NCI-H2196 (cell line): ENCODE measurements around the gene CCL19.
A peak's percentile ranks its signal among the peaks of the same experiment; 100 is the strongest.

Source experiments
- DNase-seq: peaks from one replicate; lab custom pipeline; 2025; ENCODE audit not compliant: unreplicated experiment; lab: John Stamatoyannopoulos, UW

CCL19 gene

DNA sequence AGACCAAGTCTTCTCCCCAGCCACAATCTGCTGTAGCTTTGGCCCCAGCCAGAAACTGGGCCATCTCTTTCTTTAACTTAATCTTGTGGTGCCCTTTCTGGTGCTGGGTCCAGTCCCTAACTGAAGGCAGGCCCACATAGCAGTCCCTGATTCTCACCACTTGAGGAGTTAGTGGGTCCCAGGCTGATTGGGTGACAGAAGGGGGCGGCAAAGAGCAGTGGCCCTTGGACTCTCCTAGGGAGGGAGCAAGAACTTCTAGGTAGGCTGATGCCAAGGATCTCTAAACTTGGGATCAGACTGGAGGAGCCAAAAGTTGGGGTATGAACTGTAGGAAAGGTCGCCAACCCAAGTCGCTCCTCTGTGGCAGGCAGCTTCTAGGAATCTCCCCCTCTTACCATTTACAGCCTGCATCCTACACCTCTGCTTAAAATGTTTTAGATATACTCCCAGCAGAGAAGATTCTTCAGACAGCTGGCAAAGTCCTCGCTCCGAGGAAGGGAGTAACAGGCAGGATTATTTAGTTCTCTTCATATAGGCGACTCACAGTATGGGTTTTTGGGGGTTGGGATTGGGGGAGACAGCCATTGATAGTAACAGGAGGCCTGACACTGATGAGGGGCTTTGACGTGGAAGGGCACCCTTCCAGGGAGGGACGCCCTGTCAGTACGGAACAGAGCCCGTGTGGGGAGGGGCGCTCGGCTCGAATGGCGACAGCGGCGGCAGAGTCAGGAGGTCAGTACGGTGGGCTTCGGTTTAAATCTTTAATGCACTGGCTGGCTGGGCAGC lies 26.6 kb downstream of the CCL19 start:
- peak; percentile 36 for DNase-seq

- DNase-seq: no peak
These were observed 27.8 kb downstream of the CCL19 start for GRCh38 chr9:34663303-34663605.

- no peak for DNase-seq
These were observed 28.4 kb downstream of the CCL19 start, which contains the start of gene CCL27 for GRCh38 chr9:34662526-34663302. Gene CCL27 (minus strand): TSS chr9:34662657. CDS start chr9:34662633, 24 bp downstream.

- peak; percentile 81 for DNase-seq
These were observed 31.4 kb downstream of the CCL19 start for GRCh38 chr9:34659592-34660253.

DNA sequence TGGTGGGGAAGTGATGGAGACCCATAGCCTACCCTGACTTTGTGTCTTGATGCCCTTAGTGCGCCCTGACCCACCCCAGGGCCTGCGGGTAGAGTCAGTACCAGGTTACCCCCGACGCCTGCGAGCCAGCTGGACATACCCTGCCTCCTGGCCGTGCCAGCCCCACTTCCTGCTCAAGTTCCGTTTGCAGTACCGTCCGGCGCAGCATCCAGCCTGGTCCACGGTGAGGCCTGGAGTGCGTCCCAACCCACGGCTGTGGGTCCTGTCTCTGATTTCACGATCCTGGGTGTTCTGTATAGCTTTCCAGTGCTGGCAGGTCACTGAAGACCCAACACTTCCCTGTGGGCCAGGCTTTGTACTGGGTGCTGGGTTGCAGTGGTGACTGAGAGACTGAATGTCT lies 32.6 kb downstream of the CCL19 start:
- no peak for DNase-seq

GRCh38 chr9:34656992-34657391 lies 34.1 kb downstream of the CCL19 start:
- no peak for DNase-seq

- no peak for DNase-seq
These were observed 35.7 kb downstream of the CCL19 start for GRCh38 chr9:34655394-34655793.

GRCh38 chr9:34654323-34655051 lies 36.6 kb downstream of the CCL19 start:
- peak; percentile 65 for DNase-seq

DNA sequence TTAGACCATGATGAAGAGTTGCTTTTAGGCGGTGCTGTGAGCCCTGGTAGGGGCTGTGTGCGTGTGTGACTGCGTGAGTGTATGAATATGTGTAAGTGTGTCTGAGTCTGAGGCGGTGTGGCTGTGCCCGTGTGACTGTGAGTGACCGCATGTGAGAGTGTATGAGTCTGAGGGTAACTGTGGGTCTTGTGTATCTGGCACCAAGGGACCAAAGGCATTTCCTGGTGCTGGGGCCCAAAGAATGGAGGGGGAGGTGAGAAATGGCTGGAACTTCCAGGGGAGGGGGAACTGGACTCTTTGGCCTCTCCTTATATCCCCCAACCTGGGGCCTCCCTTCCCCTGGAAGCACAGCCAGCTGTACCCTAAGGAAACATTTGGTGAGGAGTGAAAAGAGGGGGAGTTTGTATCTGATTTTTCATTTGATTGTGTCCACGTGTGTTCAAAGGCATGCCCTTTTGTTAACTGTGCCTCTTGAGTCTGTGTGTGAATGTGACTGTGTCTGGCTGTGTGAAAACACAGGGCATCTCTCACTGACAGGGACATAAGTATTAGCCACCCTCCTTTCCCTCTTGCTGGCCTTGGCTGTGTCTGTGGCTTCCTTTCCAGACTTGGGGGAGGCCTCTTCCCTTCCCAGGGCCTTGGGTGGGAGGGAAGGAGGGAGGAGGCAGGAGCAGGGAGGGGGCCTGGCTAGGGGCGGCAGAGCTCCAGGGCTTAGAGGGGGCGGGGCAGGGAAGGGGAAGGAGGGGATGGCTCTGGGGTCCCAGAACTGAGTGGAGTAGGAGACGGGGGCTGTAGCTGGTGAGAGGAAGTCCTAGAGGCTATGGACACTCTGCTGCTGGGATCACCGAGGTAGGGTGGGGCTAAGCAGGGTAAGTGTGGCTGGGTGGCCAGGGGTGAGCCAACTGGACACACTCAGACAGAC lies 37.7 kb downstream of the CCL19 start:
- DNase-seq: no peak

DNA sequence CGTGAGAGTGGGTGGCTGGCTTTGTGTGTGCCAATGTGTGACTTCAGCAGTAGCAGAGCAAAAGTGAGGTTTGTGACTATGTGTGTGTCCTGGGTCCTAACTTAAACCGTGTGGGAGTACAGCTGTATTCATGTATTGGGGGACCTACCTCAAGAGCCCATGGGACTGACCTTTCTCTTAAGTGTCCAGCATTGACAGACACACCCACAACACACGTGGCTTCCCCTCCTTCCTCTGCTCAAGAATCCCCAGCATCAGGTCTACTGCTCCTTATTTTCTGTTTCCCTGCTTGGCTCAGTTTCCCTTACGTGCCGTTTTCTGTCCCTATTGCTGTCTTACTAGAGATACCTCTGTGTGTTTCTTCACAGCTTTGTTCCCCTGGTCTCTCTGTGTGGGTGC lies 38.5 kb downstream of the CCL19 start:
- DNase-seq: no peak

DNA sequence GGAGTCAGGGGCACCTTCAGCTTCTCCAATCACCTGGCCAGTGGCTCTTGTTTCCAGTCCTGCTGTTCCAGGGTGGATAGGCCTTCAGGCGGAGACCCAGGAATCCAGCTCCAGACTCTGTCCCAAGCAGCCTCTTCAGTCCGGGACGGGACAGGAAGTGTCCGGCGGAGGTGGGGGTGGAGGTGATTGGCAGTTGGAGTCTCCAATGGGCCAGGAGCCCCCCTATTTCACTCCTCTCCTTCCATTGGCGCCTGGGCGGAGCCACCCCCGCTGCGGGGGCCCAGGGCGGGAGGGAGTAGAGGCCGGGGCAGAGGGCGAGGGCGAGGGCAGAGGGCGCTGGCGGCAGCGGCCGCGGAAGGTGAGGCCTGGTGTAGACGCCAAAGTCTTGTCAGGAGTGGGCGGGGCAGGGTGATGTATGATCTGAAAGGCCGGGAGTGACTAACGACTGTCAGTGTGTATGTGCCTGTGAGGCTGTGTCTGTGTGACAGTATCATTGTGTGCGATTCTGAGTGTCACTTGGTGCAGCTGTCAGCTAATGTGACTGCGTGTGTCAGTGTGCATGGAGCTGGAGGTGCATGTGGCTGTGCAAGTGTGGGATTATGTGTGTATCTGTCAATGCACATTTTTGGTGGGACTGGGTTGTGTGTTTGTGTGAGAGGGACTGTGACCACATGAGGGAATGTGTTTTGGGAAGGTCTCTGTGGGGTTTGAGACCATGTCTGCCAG lies 39.0 kb downstream of the CCL19 start, which contains the start of gene IL11RA:
Gene IL11RA (plus strand): TSS at position 310 of the 726 bp plus-strand sequence. CDS start 3,033 bp downstream, outside the sequence.
- DNase-seq: no peak

DNA sequence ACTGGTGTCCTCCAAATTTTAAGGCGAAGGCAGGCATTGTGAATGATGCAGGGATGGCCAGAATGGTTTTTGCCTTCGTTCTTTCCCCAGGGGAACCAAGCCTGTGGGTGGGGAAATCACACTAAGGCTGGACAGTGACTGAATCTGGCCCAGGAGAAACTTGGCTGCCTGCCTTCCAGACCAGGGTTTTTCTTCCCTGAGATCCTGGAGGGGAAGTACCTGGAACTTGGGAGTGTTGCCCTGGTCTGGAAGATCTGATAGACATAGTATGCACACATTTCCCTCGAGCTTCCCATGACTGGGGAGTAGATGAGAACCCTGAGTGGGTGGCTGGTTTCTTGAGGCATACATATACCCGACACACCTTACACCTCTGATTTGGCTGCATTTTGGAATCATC lies 39.8 kb downstream of the CCL19 start:
- no peak for DNase-seq

- DNase-seq: no peak
These were observed 40.3 kb downstream of the CCL19 start for GRCh38 chr9:34650816-34651215.

DNA sequence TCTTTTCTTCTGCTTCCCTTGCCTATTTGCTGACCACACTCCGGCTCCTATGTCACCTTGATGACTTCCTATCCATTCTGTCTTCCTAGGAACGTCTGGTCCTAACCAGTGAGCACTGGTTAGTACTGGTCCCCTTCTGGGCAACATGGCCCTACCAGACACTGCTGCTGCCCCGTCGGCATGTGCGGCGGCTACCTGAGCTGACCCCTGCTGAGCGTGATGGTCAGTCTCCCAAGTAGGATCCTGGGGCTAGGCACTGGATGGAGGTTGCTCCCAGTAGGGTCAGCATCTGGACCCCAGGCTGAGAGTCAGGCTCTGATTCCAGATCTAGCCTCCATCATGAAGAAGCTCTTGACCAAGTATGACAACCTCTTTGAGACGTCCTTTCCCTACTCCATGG lies 42.4 kb downstream of the CCL19 start:
- no peak for DNase-seq

DNA sequence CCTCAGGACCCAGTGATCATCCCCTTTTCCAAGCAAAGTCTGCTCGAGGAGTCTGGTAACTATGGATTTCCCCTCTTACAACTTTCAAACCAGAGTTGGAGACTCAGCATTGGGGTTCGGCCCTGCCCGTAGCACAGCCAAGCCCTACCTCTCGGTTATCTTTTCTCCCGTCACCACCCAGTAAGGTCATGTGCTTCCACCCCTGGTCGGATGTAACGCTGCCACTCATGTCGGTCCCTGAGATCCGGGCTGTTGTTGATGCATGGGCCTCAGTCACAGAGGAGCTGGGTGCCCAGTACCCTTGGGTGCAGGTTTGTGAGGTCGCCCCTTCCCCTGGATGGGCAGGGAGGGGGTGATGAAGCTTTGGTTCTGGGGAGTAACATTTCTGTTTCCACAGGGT lies 43.4 kb downstream of the CCL19 start:
- no peak for DNase-seq

DNA sequence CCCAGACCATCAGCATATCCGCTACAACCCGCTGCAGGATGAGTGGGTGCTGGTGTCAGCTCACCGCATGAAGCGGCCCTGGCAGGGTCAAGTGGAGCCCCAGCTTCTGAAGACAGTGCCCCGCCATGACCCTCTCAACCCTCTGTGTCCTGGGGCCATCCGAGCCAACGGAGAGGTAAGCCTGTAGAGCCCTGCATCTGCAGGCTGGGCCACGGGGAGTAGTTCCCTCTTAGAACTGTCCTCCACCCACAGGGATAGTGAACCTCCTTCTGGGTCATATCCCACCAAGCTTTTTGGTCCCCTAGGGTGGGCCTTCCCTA lies 44.0 kb downstream of the CCL19 start:
- DNase-seq: no peak

GRCh38 chr9:34646211-34647083 lies 44.6 kb downstream of the CCL19 start, which contains the start of gene GALT:
Gene GALT (plus strand): TSS chr9:34646675. CDS start chr9:34646705, 30 bp downstream.
- DNase-seq: peak; percentile 94

GRCh38 chr9:34644766-34645314 lies 46.2 kb downstream of the CCL19 start:
- DNase-seq: no peak
